ENCODE measurements around the gene SMARCC2. TPM values are rescaled to one million over a fixed set of nuclear protein-coding genes. Genes with fewer than 3 reads are reported as not detected.

Gene SMARCC2
- total RNA-seq, 4 donors from 2014 or later, result 73.6 to 125 (median 118) TPM

- TF ChIP-seq CTCF (IDR thresholded peaks at IDR 0.05; ENCODE audit: low read depth), result no peak
These were observed 67.9 kb downstream of the SMARCC2 start for GRCh38 chr12:56121204-56121870.

GRCh38 chr12:56120158-56120846 lies 69.0 kb downstream of the SMARCC2 start:
- TF ChIP-seq CTCF (IDR thresholded peaks at IDR 0.05; ENCODE audit: low read depth), result no peak

- no peak for TF ChIP-seq CTCF (IDR thresholded peaks at IDR 0.05; ENCODE audit: low read depth)
These were observed 69.9 kb downstream of the SMARCC2 start for GRCh38 chr12:56119361-56119796.

GRCh38 chr12:56118688-56119357 lies 70.5 kb downstream of the SMARCC2 start:
- TF ChIP-seq CTCF (IDR thresholded peaks at IDR 0.05; ENCODE audit: low read depth), result no peak

GRCh38 chr12:56117778-56118687 lies 71.2 kb downstream of the SMARCC2 start, which contains the start of gene ZC3H10:
Gene ZC3H10, plus strand, starts transcription at chr12:56118266. Its CDS starts 2,297 bp downstream, at chr12:56120563.
- no peak for TF ChIP-seq CTCF (IDR thresholded peaks at IDR 0.05; ENCODE audit: low read depth)

- TF ChIP-seq CTCF (IDR thresholded peaks at IDR 0.05; ENCODE audit: low read depth), result no peak
These were observed 72.8 kb downstream of the SMARCC2 start, which contains the start of gene RPL41 for GRCh38 chr12:56116267-56117081. Gene RPL41, plus strand, starts transcription at chr12:56116633.
